GM23338 (cell line): ENCODE results near the gene AP1S3. TPM values are rescaled to one million over a fixed set of nuclear protein-coding genes. Genes with fewer than 3 reads are reported as not detected.

Experiments
- ATAC-seq: fragments of 200-7000 bp; cut with Tn5 transposase; 3 replicates; pipeline ENCODE4 v1.9.1; 2020
- DNase-seq: peaks from one replicate; pipeline ENCODE4 v3.0.0-alpha.2; 2015; ENCODE audit warnings: low spot score
- H2AFZ ChIP-seq: fragments of 200-600 bp; sonication (generic); 2 replicates; pipeline ENCODE4 v1.8.0; 2016; ENCODE audit warnings: antibody characterized with exemption, mild to moderate bottlenecking, moderate library complexity
- H3F3A ChIP-seq: fragments of 200-600 bp; sonication (generic); replicated peaks from 2 replicates; pipeline ENCODE4 v1.8.0; 2017; ENCODE audit warnings: antibody characterized with exemption, mixed run types, low read depth
- H3K27ac ChIP-seq: fragments of 200-600 bp; sonication (generic); 2 replicates; pipeline ENCODE4 v1.6.1; 2016; ENCODE audit warnings: low read depth
- H3K27me3 ChIP-seq: fragments of 200-600 bp; sonication (generic); 2 replicates; pipeline ENCODE4 v1.8.0; 2016; ENCODE audit warnings: mild to moderate bottlenecking, mixed run types, moderate library complexity; ENCODE audit not compliant: insufficient read depth
- H3K36me3 ChIP-seq: fragments of 200-600 bp; sonication (generic); 2 replicates; pipeline ENCODE4 v1.8.0; 2016; ENCODE audit warnings: mild to moderate bottlenecking; ENCODE audit not compliant: insufficient read depth
- H3K4me1 ChIP-seq: fragments of 200-600 bp; sonication (generic); 2 replicates; pipeline ENCODE4 v1.8.0; 2016; ENCODE audit warnings: mild to moderate bottlenecking, moderate library complexity; ENCODE audit not compliant: insufficient read depth
- H3K4me2 ChIP-seq: fragments of 200-600 bp; sonication (generic); 2 replicates; pipeline ENCODE4 v1.7.1; 2017; ENCODE audit warnings: mixed run types
- H3K4me3 ChIP-seq: fragments of 200-600 bp; sonication (generic); 2 replicates; pipeline ENCODE4 v1.6.1; 2016; ENCODE audit warnings: mixed run types
- H3K79me2 ChIP-seq: fragments of 200-600 bp; sonication (generic); replicated peaks from 2 replicates; pipeline ENCODE4 v1.8.0; 2017; ENCODE audit warnings: mild to moderate bottlenecking; ENCODE audit not compliant: insufficient read depth
- H3K9me2 ChIP-seq: fragments of 200-600 bp; sonication (generic); 2 replicates; pipeline ENCODE4 v1.8.0; 2017; ENCODE audit not compliant: insufficient read depth
- H4K20me1 ChIP-seq: fragments of 200-600 bp; sonication (generic); replicated peaks from 2 replicates; pipeline ENCODE4 v1.8.0; 2017; ENCODE audit warnings: mild to moderate bottlenecking; ENCODE audit not compliant: insufficient read depth
- H3K27ac Mint-ChIP-seq: 2 replicates; pipeline ENCODE4 v1.8.0; 2020; ENCODE audit warnings: inconsistent platforms, mild to moderate bottlenecking, moderate library complexity, mixed read lengths
- H3K27me3 Mint-ChIP-seq: 3 replicates; pipeline ENCODE4 v1.8.0; 2022; ENCODE audit warnings: low read depth, mild to moderate bottlenecking, moderate library complexity, mixed read lengths, inconsistent platforms; ENCODE audit not compliant: insufficient read depth, poor library complexity
- H3K36me3 Mint-ChIP-seq: 3 replicates; pipeline ENCODE4 v1.8.0; 2021; ENCODE audit warnings: low read depth, mild to moderate bottlenecking, inconsistent platforms, moderate library complexity, mixed read lengths
- H3K4me1 Mint-ChIP-seq: 3 replicates; pipeline ENCODE4 v1.8.0; 2020; ENCODE audit warnings: mild to moderate bottlenecking, inconsistent platforms, mixed read lengths
- H3K4me3 Mint-ChIP-seq: 3 replicates; pipeline ENCODE4 v1.8.0; 2021; ENCODE audit warnings: moderate library complexity, mild to moderate bottlenecking, inconsistent platforms, mixed read lengths
- H3K9me3 Mint-ChIP-seq: 3 replicates; pipeline ENCODE4 v1.8.0; 2020; ENCODE audit warnings: moderate library complexity, mild to moderate bottlenecking, inconsistent platforms, mixed read lengths
- CREB1 ChIP-seq: fragments of 250-450 bp; sonication (Bioruptor Pico); IDR thresholded peaks from 2 replicates; pipeline ENCODE4 v1.5.0; 2020; ENCODE audit warnings: low read depth, mild to moderate bottlenecking, moderate library complexity
- ETS1 ChIP-seq: IDR thresholded peaks from 2 replicates; pipeline ENCODE4 v1.6.1; 2016; ENCODE audit warnings: antibody characterized with exemption
- EZH2 ChIP-seq: fragments of 200-600 bp; sonication (generic); IDR thresholded peaks from one replicate; pipeline ENCODE4 v1.8.0; 2017; ENCODE audit warnings: antibody characterized with exemption, mild to moderate bottlenecking, low read depth; ENCODE audit not compliant: unreplicated experiment
- EZH2phosphoT487 ChIP-seq: fragments of 200-600 bp; sonication (generic); IDR thresholded peaks from one replicate; pipeline ENCODE4 v1.8.1; 2018; ENCODE audit warnings: antibody characterized with exemption; ENCODE audit not compliant: unreplicated experiment
- JUNB ChIP-seq: IDR thresholded peaks from one replicate; pipeline ENCODE4 v1.6.1; 2016; ENCODE audit warnings: antibody characterized with exemption; ENCODE audit not compliant: unreplicated experiment
- NANOG ChIP-seq: IDR thresholded peaks from 2 replicates; pipeline ENCODE4 v1.6.1; 2016; ENCODE audit warnings: antibody characterized with exemption, borderline replicate concordance
- POLR2AphosphoS5 ChIP-seq: IDR thresholded peaks from 2 replicates; pipeline ENCODE4 v1.6.1; 2016; ENCODE audit warnings: antibody characterized with exemption, low read depth
- STAT1 ChIP-seq: IDR thresholded peaks from one replicate; pipeline ENCODE4 v1.6.1; 2016; ENCODE audit warnings: antibody characterized with exemption; ENCODE audit not compliant: unreplicated experiment
- ZNF331 ChIP-seq: fragments of 250-450 bp; sonication (Bioruptor Pico); IDR thresholded peaks from 2 replicates; pipeline ENCODE4 v1.5.0; 2020; ENCODE audit warnings: low read depth, mild to moderate bottlenecking, moderate library complexity
- polyA plus RNA-seq: library from polyadenylated mRNA; unstranded; fragments of >200 nt; fragmentation: Nextera tagmentation; extraction: Ambion mirVana; gene quantifications from 2 replicates; pipeline ENCODE4 v1.2.1, GENCODE V29; 2016
- total RNA-seq: library from RNA; depleted of rRNA; stranded (reverse); fragments of >200 nt; shearing (Covaris generic); gene quantifications from 2 replicates; pipeline ENCODE4 v1.2.3, GENCODE V29; 2014

Gene AP1S3
- total and polyA plus RNA-seq, 2 experiments from 2014 or later, result 8.8 to 25.5 TPM

- H2AFZ ChIP-seq, result no peak overlapping the region
- no peak overlapping the region for H3K4me3 ChIP-seq
- H3F3A ChIP-seq, result no peaks in the 10 kb centered on the region
- H3K4me1 Mint-ChIP-seq, result peaks cover 2% of the 10 kb centered on the region; the same call in 2 of the 3 replicates
- H3K27ac Mint-ChIP-seq, result no peak overlapping the region
- no peaks in the 10 kb centered on the region for H3K4me1 ChIP-seq
- no peaks in the 10 kb centered on the region for H3K36me3 Mint-ChIP-seq
- 0 out of 2 replicates have a peak, but pooled peaks cover 9% of the 10 kb centered on the region for H3K9me2 ChIP-seq
- TF ChIP-seq ETS1 (no peak), EZH2phosphoT487 (no peak)
- H3K27ac ChIP-seq, result no peak overlapping the region
- ATAC-seq (no peak), DNase-seq (no peak)
- no peak overlapping the region for H3K4me3 Mint-ChIP-seq
- no peaks in the 10 kb centered on the region for H4K20me1 ChIP-seq
- H3K4me2 ChIP-seq, result no peak overlapping the region
- no peaks in the 10 kb centered on the region for H3K36me3 ChIP-seq
- peaks cover 4% of the 10 kb centered on the region; the same call in 2 of the 3 replicates for H3K9me3 Mint-ChIP-seq
- no peaks in the 10 kb centered on the region for H3K79me2 ChIP-seq
- peaks cover 6% of the 10 kb centered on the region for H3K27me3 Mint-ChIP-seq
- no peaks in the 10 kb centered on the region for H3K27me3 ChIP-seq
These were observed 102.2 kb downstream of the AP1S3 start for GRCh38 chr2:223735035-223735640.

- Mint-ChIP-seq H3K27me3 (peaks cover 6% of the 10 kb centered on the region), H3K9me3 (peaks cover 4% of the 10 kb centered on the region; the same call in 2 of the 3 replicates), H3K4me1 (peaks cover 2% of the 10 kb centered on the region; the same call in 2 of the 3 replicates), H3K27ac (no peak overlapping the region), H3K36me3 (no peaks in the 10 kb centered on the region), H3K4me3 (no peak overlapping the region)
- H4K20me1 ChIP-seq, result no peaks in the 10 kb centered on the region
- no peak overlapping the region for H2AFZ ChIP-seq
- H3K9me2 ChIP-seq, result 0 out of 2 replicates have a peak, but pooled peaks cover 9% of the 10 kb centered on the region
- H3K4me3 ChIP-seq, result no peak overlapping the region
- no peak for DNase-seq
- H3K4me2 ChIP-seq, result no peak overlapping the region
- H3K36me3 ChIP-seq, result no peaks in the 10 kb centered on the region
- H3K79me2 ChIP-seq, result no peaks in the 10 kb centered on the region
- H3K4me1 ChIP-seq, result no peaks in the 10 kb centered on the region
- ATAC-seq, result no peak
- no peaks in the 10 kb centered on the region for H3K27me3 ChIP-seq
- H3K27ac ChIP-seq, result no peak overlapping the region
- TF ChIP-seq STAT1 (no peak), ZNF331 (CRISPR knock-in tag) (no peak), CREB1 (CRISPR knock-in tag) (no peak), EZH2phosphoT487 (no peak), JUNB (no peak), POLR2AphosphoS5 (no peak), NANOG (no peak), ETS1 (no peak), EZH2 (no peak)
- no peaks in the 10 kb centered on the region for H3F3A ChIP-seq
These were observed 103.0 kb downstream of the AP1S3 start for GRCh38 chr2:223734346-223734745.
